GM21528 (cell line): ENCODE measurements around the gene HSD17B1.

Experiments
- ATAC-seq: cut with Tn5 transposase; IDR thresholded peaks from one replicate; pipeline ENCODE4 v1.9.1; 2021; ENCODE audit warnings: mild to moderate bottlenecking, moderate library complexity; ENCODE audit not compliant: unreplicated experiment, low FRiP score

Gene HSD17B1

GRCh38 chr17:42590886-42591285, 38.2 kb downstream of the HSD17B1 start:
- ATAC-seq, result no peak

- no peak for ATAC-seq
These were observed 38.7 kb downstream of the HSD17B1 start for GRCh38 chr17:42591411-42591810.

GRCh38 chr17:42596386-42596785, 43.7 kb downstream of the HSD17B1 start:
- ATAC-seq, result no peak

- ATAC-seq, result no peak
These were observed 46.2 kb downstream of the HSD17B1 start for GRCh38 chr17:42598905-42599304.

GRCh38 chr17:42603318-42603717, 50.6 kb downstream of the HSD17B1 start:
- no peak for ATAC-seq
